SH-SY5Y (cell line): ENCODE measurements around the gene NOS3.

Experiments
- GATA2 ChIP-seq: IDR thresholded peaks from 2 replicates; pipeline ENCODE4 v1.6.1; 2011; ENCODE audit warnings: mild to moderate bottlenecking, low read depth, low read length
- GATA3 ChIP-seq: IDR thresholded peaks from 2 replicates; pipeline ENCODE4 v1.6.1; 2011; ENCODE audit warnings: low read depth, mild to moderate bottlenecking, low read length, moderate library complexity

DNA sequence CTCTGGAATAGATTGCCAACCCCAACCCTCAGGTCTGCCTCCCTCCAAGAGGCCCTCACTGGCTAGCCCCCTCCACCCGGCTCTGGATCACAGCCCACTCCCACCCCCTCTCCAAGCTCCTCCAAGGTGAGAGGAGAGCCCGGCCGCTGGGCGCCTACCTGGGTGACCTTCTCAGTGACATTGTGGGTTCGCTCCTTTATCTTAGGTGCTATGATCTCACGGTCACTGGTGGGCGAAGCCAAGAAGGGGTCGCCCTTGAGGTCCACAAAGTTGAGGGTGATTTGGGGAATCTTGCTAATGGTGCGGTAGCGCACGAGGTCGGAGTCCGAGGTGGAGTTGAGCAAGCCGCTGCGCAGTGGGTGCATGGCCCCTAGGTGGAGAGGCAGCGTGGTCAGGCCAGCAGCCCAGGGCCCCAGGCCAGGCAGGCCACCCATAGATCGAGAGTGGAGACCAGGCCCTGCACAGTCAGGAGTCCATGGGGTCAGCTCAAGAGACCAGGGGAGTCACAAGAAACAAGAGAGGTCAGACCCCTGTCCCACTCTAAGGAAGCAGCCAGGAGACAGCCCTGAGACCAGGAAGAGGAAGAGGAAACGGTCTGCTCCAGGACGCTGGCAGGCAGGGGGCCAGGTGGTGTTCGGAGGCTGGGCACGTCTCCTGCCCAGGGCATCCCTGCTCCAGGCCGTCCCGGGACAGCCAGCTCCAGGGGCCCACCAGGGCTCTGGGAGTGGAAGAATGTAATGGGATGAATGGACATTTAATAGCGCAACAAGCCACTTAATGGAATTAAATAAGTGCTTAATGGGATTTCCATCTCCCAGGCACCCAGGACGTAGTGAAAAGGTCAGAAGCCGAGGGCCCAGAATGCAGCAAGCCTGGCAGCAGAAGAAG lies 33.4 kb upstream of the NOS3 start:
- TF ChIP-seq GATA3 (no peak), GATA2 (no peak)
